Type B pancreatic cell (in vitro differentiated cells): ENCODE measurements around the gene PAN2. TPM values are rescaled to one million over a fixed set of nuclear protein-coding genes. Genes with fewer than 3 reads are reported as not detected.
"Not testable (repeated sequence)": the region's sequence is repeated elsewhere in the genome, so short reads cannot be mapped to it uniquely, and the experiment has no call there.

Experiments
- DNase-seq: peaks from one replicate; pipeline ENCODE4 v3.0.0; 2021; ENCODE audit warnings: mixed read lengths; ENCODE audit not compliant: unreplicated experiment; ENCODE audit errors: extremely low spot score
- H3K27ac Mint-ChIP-seq: 2 replicates; pipeline ENCODE4 v1.8.0; 2021; ENCODE audit warnings: mild to moderate bottlenecking, mixed read lengths
- H3K27me3 Mint-ChIP-seq: 2 replicates; pipeline ENCODE4 v1.8.0; 2021; ENCODE audit warnings: mixed read lengths
- H3K36me3 Mint-ChIP-seq: 2 replicates; pipeline ENCODE4 v1.8.0; 2021; ENCODE audit warnings: mixed read lengths
- H3K4me1 Mint-ChIP-seq: one replicate; pipeline ENCODE4 v1.8.0; 2021; ENCODE audit warnings: mixed read lengths; ENCODE audit not compliant: unreplicated experiment
- H3K4me3 Mint-ChIP-seq: 2 replicates; pipeline ENCODE4 v1.8.0; 2021; ENCODE audit warnings: mild to moderate bottlenecking, mixed read lengths
- H3K9me3 Mint-ChIP-seq: 2 replicates; pipeline ENCODE4 v1.8.0; 2021; ENCODE audit warnings: mixed read lengths
- CTCF ChIP-seq: fragments of 200-600 bp; sonication (generic); conservative IDR thresholded peaks from 2 replicates; pipeline ENCODE4 v1.5.0; 2021; ENCODE audit warnings: antibody characterized with exemption, mild to moderate bottlenecking
- total RNA-seq: library from RNA; stranded (reverse); gene quantifications from 2 replicates; pipeline ENCODE4 v1.2.1, GENCODE V29; 2021; ENCODE audit warnings: low replicate concordance

Gene PAN2
- total RNA-seq, 1 donor from 2014 or later, result 77.5 TPM

- H3K36me3 Mint-ChIP-seq, result peaks cover 33% of the 10 kb centered on the region
Observed at GRCh38 chr12:56346675-56347074, 12.9 kb upstream of the PAN2 start.

GRCh38 chr12:56342290-56342689 is 8.5 kb upstream of the PAN2 start:
- not testable (repeated sequence) for H3K27ac Mint-ChIP-seq, H3K4me1 Mint-ChIP-seq, H3K9me3 Mint-ChIP-seq, DNase-seq, H3K4me3 Mint-ChIP-seq, H3K27me3 Mint-ChIP-seq
- peaks cover 16% of the 10 kb centered on the region for H3K36me3 Mint-ChIP-seq

More at GRCh38 chr12:56346675-56347074, 12.9 kb upstream of the PAN2 start:
- Mint-ChIP-seq H3K9me3 (no peaks in the 10 kb centered on the region), H3K27ac (no peak overlapping the region), H3K4me3 (no peak overlapping the region), H3K4me1 (no peaks in the 10 kb centered on the region), H3K27me3 (no peaks in the 10 kb centered on the region)
- DNase-seq, result no peak
- TF ChIP-seq CTCF, result no peak

DNA sequence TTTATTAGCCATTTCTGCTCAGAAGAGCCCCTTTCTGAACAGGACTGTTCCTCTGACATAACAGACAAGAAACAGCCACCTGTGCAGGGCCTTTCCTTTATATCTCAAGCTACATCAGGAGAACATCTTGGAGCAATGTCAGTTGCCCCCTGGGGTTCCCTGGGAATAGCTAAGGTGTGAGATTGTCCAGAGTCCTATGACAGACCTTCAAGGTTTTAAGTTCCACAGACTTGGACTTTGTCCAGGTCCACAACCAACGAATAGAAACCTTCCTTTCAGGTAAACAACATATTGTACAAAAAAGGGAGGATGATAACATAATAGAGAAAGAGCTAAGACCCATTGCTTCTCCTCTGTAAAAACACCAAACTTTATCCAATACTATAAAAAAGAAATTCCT is 7.8 kb upstream of the PAN2 start:
- no peak overlapping the region for H3K4me3 Mint-ChIP-seq
- H3K4me1 Mint-ChIP-seq, result peaks cover 5% of the 10 kb centered on the region
- TF ChIP-seq CTCF, result no peak
- H3K27me3 Mint-ChIP-seq, result no peaks in the 10 kb centered on the region
- no peak for DNase-seq
- H3K36me3 Mint-ChIP-seq, result peaks cover 16% of the 10 kb centered on the region
- H3K9me3 Mint-ChIP-seq, result no peaks in the 10 kb centered on the region
- no peak overlapping the region for H3K27ac Mint-ChIP-seq

DNA sequence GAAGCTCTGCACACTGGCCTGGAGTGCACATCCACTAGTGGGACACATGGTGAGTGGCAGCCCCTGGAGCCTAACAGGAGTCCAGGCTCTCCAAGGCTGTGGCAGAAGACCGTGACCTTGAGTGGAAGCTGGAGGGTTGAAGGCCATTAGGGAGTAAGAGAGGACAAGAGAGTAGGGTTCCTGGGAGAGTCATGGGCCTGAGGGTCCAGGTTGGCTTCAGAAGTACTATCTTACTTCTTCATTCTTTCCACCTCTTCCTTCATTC is 5.3 kb upstream of the PAN2 start:
- no peak overlapping the region for H3K4me3 Mint-ChIP-seq
- TF ChIP-seq CTCF, result no peak
- no peaks in the 10 kb centered on the region for H3K9me3 Mint-ChIP-seq
- peaks cover 10% of the 10 kb centered on the region for H3K4me1 Mint-ChIP-seq
- no peak for DNase-seq
- peak overlapping the region; percentile 70 for H3K27ac Mint-ChIP-seq
- H3K36me3 Mint-ChIP-seq, result peaks cover 6% of the 10 kb centered on the region
- no peaks in the 10 kb centered on the region for H3K27me3 Mint-ChIP-seq

DNA sequence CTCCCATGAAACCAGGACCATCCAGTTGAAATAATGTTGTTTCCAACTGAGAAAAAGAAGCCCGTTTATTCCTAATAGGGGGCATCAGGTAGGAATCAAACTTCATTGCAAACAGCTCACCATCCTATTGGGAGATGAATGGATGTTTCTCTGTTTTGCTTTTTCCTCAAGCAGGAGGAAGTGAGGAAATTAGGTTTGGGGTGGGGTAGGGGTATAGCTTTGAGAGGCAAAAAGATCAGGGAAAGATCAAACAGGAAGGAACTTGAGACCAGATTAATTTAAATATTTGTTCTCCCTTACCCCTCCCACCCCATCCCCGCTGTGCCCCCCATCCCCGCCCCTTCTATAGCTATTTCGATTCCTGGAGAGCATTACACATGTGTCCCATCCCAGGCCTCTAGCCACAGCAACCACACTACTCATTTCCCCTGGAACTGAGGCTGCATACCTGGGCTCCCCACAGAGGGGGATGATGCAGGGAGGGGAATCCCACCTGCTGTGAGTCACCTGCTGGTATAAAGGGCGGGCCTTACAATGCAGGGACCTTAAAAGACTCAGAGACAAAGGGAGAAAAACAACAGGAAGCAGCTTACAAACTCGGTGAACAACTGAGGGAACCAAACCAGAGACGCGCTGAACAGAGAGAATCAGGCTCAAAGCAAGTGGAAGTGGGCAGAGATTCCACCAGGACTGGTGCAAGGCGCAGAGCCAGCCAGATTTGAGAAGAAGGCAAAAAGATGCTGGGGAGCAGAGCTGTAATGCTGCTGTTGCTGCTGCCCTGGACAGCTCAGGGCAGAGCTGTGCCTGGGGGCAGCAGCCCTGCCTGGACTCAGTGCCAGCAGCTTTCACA is 4.7 kb upstream of the PAN2 start, which contains the start of gene IL23A:
TSS of gene IL23A (plus strand) at position 577 of the 850 bp plus-strand sequence. CDS start at position 738, 161 bp downstream.
- Mint-ChIP-seq H3K4me3 (no peak within 1 kb of the TSS), H3K36me3 (peaks cover 6% of the 10 kb centered on the region), H3K4me1 (peaks cover 11% of the 10 kb centered on the region), H3K27me3 (no peaks in the 10 kb centered on the region), H3K9me3 (no peaks in the 10 kb centered on the region), H3K27ac (peak within 1 kb of the TSS; percentile 70)
- no peak for TF ChIP-seq CTCF
- no peak for DNase-seq

DNA sequence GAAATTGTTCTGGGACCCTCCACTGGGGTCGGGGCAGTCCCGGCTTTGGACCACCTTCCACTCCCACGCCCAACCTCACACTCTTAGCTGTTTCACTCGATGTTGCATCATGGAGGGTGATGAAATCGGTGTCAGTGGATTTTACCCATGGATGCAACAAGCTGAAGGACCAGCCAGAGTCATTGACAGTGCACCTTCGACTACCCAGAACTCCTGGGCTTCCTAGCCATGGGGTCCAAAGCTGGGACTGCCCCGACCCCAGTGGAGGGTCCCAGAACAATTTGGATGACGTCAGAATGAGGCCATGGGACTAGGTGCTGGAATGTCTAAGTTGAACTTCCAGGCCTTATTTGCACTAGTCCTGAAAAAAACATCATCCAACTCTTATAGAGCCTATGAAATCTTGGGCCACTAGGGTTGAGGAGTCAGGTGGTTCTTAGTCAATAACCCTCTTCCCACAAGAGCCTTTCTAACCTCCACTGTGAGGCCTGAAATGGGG is 4.0 kb upstream of the PAN2 start:
- no peak for TF ChIP-seq CTCF
- H3K4me1 Mint-ChIP-seq, result peaks cover 18% of the 10 kb centered on the region
- H3K27ac Mint-ChIP-seq, result no peak overlapping the region
- no peak overlapping the region for H3K4me3 Mint-ChIP-seq
- DNase-seq, result no peak
- no peaks in the 10 kb centered on the region for H3K27me3 Mint-ChIP-seq
- no peaks in the 10 kb centered on the region for H3K36me3 Mint-ChIP-seq
- no peaks in the 10 kb centered on the region for H3K9me3 Mint-ChIP-seq
